GM21825 (cell line): ENCODE measurements around the gene PSME4.
"Not testable (repeated sequence)": the region's sequence is repeated elsewhere in the genome, so short reads cannot be mapped to it uniquely, and the experiment has no call there.

Source experiments
- ATAC-seq: cut with Tn5 transposase; IDR thresholded peaks from one replicate; pipeline ENCODE4 v1.9.1; 2021; ENCODE audit warnings: mild to moderate bottlenecking, moderate library complexity; ENCODE audit not compliant: unreplicated experiment

The PSME4 gene

GRCh38 chr2:53851052-53851757 is 119.6 kb downstream of the PSME4 start:
- not testable (repeated sequence) for ATAC-seq

GRCh38 chr2:53848062-53848461 is 122.7 kb downstream of the PSME4 start:
- no peak for ATAC-seq

- ATAC-seq = no peak
Observed at GRCh38 chr2:53843595-53843994, 127.2 kb downstream of the PSME4 start.

DNA sequence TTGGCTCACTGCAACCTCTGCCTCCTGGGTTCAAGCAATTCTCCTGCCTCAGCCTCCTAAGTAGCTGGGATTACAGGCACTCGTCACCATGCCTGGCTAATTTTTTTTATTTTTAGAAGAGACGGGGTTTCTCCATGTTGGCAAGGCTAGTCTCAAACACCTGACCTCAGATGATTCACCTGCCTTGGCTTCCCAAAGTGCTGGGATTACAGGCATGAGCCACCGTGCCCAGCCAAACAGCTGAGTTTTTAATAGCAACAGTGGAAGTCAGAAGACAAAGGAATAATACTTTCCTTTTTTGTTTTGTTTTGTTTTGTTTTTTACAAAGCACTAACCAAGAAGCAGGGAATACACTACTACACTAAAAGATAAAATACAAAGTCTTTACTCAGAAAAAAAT is 127.9 kb downstream of the PSME4 start:
- no peak for ATAC-seq

GRCh38 chr2:53841651-53842050 is 129.1 kb downstream of the PSME4 start:
- ATAC-seq = not testable (repeated sequence)

GRCh38 chr2:53840580-53840979 is 130.2 kb downstream of the PSME4 start:
- no peak for ATAC-seq

DNA sequence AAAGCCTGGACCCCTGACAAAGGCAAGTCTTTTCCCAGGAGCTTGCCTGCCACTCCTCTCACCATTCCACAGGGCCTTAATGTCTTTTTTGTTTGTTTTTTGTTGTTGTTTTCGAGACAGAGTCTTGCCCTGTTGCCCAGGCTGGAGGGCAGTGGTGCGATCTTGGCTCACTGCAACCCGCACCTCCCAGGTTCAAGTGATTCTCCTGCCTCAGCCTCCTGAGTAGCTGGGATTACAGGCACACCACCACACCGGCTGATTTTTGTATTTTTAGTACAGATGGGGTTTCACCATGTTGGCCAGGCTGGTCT is 140.9 kb downstream of the PSME4 start:
- ATAC-seq = not testable (repeated sequence)

- no peak for ATAC-seq
Observed at GRCh38 chr2:53829273-53829979, 141.4 kb downstream of the PSME4 start.

DNA sequence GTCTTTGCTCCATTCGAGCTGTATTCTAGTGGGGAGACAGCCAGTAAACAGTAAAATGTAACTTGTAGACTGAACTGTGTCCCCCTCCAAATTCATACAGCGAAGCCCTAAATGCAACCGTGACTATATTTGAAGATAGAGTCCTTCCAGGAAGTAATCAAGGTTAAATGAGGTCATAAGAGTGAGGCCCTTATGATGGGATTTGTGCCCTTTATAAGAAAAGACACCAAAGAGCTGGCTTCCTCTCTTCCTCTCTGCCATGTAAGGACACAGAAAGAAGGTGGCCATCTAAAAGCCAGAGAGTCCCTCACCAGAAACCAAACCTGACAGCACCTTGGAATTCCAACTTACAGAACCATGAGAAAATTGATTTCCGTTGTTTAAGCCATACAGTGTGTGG is 142.5 kb downstream of the PSME4 start:
- ATAC-seq = no peak

DNA sequence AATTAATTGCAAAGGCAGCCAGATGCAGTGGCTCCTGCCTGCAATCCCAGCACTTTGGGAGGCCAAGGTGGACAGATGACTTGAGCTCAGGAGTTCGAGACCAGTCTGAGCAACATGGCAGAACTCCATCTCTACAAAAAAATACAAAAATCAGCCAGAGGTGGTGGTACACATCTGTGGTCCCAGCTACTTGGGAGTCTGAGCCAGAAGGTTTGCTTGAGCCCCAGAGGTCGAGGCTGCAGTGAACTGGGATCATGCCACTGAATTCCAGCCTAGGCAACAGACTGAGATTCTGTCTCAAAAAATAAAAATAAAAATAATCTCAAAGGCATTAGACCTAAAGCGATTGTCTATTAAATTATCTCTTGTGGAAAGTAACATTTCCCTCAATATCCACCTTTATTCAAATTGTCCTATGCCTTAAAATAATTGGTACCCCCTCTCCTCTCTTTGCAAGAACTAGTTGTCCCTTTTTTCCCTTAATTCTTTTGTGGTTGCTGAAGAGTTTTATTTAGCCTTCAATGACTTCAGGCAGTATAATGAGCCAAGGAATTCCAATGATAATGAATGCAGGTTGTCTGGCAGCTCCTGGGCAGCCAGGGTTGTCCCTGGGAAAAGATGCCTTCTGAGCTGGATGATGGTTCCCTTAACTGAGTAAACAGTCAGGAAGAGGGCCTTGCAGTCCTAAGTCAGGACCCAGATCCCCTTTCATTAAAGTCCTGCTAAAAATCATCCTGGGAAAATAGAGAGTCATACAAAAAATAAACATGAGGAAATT is 143.2 kb downstream of the PSME4 start:
- ATAC-seq = no peak

DNA sequence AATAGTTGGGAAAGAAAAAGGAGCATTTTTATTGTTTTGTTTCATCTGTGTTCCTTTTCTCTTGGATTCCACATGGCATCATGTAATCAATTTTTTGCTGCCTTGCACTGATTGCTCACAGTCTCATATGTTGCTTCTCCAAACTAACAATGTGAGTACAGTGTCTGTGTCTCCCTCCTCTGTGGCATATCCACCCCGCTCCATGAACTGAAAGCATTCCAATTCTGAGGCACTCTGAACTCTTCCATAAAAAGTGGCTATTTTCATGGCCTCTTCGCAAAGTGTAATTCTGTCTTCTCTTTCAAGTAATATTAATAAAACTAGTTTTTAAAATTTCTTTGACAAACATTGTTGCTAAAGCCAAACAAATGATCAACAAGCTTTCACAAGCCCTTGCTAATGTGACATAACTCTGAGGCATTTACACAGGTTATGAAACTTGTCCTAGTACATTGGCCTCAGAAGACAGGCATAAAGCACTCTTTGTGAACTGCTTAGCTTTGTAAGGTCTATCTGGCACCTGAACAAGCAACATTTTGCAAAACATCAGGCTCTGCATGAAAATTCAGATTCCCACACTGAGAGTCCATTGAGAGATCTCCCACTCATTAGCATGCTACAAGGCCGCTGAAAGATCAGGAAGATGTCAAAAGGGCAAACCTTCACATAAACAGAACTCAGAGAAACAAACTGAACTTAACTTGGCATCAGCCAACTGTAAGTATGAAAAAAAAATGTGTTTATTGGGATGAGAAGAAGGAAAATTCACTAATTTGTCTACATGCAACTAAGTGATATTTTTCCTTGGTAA is 144.0 kb downstream of the PSME4 start:
- ATAC-seq = no peak

GRCh38 chr2:53826030-53826410 is 144.8 kb downstream of the PSME4 start:
- no peak for ATAC-seq

- not testable (repeated sequence) for ATAC-seq
Observed at GRCh38 chr2:53823639-53824038, 147.2 kb downstream of the PSME4 start.

GRCh38 chr2:53821810-53822209 is 149.0 kb downstream of the PSME4 start:
- ATAC-seq = no peak

GRCh38 chr2:53820711-53821110 is 150.1 kb downstream of the PSME4 start:
- ATAC-seq = no peak

- no peak for ATAC-seq
Observed at GRCh38 chr2:53820048-53820447, 150.7 kb downstream of the PSME4 start.

GRCh38 chr2:53819634-53820033 is 151.2 kb downstream of the PSME4 start:
- no peak for ATAC-seq

DNA sequence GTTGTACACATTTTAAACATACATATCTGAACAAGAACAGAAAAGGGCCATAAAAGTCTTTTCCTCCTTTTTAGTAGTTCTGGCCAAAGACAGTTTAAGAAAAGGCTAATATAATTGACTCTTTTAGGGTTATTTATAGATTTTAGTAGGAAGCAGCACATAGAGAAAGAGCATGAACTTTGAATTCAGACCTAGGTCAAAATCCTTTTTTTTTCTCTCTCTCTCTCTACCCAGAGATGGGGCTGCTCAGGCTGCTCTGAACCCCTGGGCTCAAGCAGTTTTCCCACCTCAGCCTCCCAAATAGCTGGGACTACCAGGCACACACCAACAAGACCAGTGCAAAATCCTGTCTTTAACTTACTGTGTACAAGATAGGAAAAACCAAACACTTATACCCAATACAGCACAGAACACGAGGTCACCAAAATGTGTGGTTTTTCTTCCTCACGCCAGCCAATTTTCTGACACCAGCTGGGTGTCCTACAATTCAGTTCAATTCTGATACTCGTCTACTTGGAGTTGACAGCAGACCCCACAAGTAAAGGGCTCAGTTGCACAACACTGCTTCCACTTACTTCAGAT is 151.8 kb downstream of the PSME4 start:
- ATAC-seq = no peak
